COLO829 (cell line): ENCODE results near the gene ATOH8.
"Not testable (repeated sequence)": the region's sequence is repeated elsewhere in the genome, so short reads cannot be mapped to it uniquely, and the experiment has no call there.

Experiments used
- DNase-seq: peaks from one replicate; pipeline ENCODE4 v3.0.0; 2012; ENCODE audit warnings: low spot score

Gene ATOH8, protein sequence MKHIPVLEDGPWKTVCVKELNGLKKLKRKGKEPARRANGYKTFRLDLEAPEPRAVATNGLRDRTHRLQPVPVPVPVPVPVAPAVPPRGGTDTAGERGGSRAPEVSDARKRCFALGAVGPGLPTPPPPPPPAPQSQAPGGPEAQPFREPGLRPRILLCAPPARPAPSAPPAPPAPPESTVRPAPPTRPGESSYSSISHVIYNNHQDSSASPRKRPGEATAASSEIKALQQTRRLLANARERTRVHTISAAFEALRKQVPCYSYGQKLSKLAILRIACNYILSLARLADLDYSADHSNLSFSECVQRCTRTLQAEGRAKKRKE

DNA sequence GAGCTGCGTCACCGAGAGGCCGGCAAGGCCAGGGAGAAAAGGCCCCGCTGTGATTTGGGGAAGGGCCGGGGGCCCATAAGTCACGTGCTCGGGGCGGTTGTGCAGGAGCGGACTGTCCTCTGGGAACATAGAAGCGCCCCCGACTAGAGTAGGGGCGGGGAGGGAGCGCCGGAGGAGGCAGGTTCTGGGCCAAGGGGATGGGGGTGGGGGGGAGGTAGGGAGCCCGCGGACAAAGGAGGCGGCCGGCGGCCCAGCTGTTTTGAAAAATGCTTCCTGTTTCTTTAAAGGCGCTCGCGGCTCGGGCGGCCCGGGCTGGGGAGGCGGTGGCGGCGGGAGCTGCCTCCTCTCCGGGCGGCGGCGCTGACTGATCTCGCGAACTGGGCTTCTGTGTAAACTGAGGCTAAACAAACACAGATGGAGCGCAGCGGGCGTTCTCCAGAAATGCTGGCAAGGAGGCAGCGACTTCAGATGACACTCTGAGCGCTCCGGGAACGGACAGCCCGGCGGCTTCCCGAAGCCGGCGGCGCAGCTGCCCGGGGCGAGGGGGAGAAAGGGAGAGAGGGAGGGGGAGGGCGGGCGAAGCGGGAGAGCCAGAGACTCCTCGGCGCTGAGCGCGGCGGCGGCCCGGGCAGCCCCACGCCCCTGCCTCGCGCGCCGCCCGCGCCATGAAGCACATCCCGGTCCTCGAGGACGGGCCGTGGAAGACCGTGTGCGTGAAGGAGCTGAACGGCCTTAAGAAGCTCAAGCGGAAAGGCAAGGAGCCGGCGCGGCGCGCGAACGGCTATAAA is at the start of gene ATOH8:
ATOH8 (plus strand) TSS at position 467 of the 788 bp plus-strand sequence; CDS start at position 666, 199 bp downstream.
- DNase-seq: no peak

DNA sequence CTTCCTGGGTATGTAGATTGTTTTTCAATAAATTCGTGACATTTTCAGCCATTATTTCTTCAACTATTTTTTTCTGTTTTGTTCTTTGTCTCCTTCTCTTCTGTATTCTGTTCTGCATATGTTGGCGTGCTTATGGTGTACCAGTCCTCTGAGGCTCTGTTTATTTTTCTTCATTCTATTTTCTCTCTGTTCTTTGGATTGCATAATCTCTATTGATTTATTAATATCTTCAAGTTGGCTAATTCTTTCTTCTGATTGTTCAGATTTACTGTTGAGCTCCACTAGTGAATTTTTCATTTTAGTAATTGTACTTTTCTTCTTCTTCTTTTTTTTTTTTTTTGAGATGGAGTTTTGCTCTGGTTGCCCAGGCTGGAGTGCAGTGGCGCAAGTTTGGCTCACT is 49.8 kb upstream of the ATOH8 start:
- DNase-seq: no peak

DNA sequence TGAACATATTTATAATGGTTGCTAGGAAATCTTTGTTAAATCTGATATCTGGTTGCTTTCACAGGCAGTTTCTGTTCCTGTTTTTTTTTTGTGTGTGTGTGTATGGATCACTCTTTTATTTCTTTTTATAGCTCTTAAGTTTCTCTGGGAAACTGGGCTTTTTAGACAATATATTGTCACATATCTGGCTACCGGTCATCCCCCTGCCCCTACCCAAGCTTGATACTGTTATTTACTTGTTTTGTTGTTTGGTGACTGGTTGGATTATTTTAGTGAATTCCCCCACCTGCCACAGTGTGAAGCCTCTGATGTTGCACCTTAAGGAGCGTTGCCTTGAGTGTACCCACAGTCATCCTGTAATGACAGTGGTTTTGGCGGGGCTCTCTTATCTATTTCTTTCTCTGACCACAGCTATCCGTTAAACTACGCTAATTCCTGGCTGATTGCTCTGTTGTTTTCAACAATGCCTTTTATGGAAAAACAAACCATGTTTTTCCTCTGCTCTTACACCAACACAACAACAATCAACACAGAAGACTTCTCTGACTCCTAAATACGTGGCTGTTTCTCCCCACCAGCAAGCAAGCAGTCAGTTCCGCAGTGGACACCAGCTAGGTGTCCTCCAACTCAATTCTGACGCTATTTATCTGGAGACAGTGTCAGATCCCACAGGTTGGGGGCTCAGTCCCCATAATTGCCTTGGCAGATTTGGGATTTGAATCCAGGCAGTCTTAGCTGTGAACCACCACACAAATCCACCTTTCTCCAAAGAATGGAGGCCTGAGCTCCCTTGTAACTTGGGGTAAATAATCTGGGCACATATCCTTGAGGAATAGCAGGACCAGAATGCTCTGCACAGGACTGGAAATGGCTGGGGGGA is 48.8 kb upstream of the ATOH8 start:
- DNase-seq: no peak

DNA sequence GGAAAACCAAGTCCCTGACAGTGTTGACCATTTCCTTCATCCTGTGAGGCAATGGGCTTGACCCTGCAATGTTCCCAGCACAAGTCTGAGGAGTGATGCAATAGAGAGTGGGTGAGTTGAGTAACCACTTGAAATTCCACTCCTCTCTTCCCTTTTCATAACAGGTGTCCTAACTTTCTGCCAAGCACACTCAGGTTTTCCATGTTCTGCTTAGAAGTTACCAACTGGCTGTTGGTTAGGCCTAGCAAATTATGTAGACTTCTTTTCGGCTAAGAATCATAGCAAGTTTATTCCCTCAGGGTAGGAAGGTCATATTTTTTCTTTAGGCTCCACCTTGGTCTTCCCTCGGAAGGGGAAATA is 48.1 kb upstream of the ATOH8 start:
- DNase-seq: no peak

DNA sequence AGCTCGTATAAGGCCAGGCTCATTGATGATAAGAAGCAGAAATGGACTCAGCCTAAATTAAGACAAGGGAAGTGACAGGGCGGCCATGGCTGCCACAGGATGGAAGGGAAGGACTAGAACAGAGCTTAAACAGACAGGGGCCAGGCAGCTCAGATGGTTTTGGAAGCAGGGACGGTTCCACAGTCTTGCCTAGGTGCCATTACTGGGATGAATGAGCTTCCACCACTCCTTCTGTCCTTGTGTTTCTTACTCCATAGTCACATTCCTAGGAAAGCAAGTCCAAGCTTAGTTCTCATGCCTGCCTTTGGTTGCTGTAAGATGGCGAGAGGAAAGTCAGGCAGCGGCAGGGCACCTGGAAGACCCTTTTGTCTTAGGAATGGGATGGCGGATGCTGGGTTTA is 47.7 kb upstream of the ATOH8 start:
- no peak for DNase-seq

DNA sequence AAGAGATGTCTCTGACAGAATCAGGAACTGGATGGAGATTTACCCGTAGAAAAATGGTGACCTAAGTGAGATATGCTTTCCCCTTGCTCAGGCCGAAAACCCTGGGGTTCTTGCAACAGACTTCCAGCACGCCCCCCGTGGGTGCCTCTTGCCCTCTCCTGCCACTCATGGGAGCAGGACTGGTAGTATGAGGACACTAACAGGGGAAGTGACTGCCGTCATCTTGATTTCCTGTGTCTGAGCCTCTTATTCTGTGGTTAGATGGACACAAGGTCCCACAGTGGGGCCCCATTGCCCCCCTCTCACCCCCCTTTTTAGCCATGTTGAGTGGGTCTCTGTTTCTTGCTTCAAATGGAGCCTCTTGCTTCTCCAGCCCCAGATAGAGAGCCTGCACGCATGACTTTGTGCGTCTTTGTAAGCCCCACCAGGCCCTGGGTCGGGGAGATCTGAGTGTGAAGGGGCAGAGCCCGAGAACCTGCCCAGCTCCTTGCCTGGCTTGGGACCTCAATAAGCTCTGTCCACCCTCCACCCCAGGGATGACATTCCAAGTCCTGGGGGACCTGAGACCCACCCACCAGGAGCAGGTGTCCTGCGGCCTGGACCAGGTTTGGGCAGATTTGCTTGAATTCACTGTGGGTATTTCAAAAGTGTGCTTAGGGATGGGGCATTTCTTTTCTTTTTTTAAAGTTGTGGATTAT is 47.0 kb upstream of the ATOH8 start:
- no peak for DNase-seq

DNA sequence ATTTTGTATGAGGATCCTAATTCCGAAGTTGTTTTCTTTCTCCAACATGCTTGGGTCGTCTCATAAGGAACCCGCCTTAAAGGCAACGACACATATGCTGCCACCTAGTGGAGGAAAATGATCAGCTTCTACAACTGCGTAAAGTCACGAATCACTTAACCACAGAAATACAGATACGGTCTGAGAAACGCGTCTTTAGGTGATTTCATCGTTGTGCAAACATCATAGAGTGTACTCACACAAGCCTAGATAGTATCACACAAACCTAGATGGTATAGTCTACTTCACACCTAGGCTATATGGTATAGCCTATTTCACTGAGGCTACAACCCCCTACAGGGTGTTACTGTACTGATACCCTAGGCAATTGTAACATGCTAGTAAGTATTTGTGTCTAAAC is 46.5 kb upstream of the ATOH8 start:
- DNase-seq: peak; percentile 82

DNA sequence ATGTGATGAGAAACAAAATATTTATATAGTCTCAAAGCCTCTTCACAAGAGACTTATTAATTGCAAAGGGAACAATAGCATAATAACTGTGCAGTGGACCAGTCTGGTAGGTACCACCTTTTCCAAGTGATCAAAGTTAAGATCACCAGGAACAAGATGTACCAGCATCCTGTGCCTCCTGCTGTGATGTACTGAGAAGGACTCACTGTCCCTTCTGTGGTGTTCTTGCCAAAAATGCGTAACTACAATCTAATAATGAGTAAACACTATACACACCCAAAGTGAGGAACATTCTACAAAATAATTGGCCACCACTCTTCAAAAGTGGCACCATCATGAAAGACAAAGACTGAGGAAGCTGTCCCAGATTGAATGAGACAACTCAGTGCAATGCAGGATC is 45.1 kb upstream of the ATOH8 start:
- DNase-seq: no peak

DNA sequence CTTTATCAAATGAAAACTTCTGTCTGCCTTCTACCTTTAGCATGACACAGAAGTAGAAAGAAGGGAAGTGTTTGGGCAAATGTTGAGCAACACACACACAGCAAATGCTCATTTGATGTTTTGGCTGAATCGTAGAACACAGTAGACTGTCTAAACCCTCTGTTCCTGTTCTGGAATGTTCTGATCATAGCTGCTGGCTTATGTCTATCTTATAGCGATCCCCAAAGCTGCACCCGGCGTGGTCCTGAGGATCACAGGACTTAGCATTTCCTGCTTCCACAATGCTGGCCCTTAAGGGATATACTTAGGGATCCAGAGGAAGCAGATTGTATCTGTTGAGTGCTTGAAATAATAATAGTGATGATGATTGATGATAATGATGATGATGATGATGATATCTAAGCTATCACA is 44.4 kb upstream of the ATOH8 start:
- no peak for DNase-seq

DNA sequence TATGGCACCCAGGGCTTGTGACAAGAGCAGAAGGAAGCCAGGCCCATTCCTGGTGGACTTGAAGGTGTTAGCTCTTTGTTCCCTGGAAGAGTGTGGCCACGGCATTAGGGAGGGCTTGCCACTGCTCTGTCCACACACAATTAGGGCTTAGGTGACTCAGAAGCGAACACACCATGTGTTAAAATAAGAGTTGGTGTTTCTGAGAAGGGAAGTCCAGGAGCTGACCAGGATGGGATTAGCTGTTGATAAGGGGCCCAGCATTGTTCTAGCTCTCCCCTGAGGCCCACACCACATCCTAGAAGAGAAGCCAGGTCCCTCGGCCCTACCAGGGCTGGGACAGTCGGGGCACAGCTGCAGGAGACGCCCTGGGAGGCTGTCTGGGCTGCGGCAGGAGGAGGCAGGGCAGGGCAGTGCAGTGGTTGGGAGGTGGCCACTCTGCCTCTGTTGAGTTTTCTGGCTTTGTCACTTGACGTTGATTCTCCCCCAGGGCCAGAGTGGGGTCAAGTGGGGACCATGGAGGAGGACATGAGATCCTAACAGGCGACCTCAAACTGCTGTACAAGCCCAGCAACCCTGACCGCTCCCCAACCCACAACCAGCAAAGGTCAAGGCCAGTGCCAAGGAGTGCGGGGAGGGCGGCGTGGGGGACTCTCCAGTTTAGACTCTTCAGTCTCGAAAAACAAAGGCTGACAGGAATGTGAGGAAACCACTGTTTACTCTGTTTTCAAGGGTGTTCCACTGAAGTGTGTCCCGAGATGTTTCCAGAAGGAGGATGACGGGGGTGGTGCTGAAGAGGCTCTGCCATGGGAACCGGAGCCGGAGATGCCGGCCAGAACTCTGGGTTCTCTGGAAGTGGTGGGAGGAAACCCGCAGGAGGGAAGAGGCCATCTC is 42.9 kb upstream of the ATOH8 start:
- DNase-seq: no peak

DNA sequence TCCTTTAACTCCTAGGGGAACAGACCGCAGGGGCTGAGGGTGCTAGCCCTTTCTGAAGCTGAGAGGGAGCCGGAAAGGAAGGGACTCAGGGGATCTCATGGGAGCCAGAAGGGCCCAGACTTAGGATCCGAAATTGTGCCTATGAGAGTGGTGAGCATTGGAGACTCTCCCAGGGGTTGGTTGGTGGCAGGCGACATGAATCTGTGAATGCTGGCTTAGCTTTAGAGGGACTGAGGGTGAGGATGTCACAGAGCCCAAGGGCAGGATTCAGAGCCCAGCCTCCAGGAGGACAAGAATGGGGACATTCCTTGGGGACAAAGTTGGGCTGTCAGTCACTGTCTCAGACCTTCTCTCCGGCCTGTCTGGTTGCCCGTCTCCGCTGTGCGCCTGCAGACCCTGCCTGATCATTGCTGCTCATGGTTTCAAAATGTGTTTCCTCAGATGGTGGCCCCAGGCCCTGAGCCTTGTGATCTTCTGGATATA is 42.2 kb upstream of the ATOH8 start:
- no peak for DNase-seq

DNA sequence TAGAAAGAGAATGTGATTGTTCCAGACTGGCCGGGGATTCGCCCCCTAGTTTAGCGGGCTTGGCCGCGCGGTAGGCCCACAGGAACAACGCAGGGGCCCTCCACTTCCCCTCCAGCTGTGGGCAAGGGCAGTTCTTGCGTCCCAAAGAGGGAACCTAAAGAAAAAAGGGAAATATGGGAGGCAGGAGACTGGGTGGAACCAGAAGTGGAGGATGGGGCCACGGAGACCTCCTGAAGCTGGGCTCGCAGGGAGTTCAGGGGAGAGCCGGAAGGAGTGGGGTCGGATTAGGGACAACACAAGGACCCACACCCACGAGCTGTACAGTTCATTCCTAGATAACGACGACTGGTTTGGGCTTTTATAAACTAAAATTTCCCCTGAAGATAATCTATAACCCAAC is 41.5 kb upstream of the ATOH8 start:
- no peak for DNase-seq

DNA sequence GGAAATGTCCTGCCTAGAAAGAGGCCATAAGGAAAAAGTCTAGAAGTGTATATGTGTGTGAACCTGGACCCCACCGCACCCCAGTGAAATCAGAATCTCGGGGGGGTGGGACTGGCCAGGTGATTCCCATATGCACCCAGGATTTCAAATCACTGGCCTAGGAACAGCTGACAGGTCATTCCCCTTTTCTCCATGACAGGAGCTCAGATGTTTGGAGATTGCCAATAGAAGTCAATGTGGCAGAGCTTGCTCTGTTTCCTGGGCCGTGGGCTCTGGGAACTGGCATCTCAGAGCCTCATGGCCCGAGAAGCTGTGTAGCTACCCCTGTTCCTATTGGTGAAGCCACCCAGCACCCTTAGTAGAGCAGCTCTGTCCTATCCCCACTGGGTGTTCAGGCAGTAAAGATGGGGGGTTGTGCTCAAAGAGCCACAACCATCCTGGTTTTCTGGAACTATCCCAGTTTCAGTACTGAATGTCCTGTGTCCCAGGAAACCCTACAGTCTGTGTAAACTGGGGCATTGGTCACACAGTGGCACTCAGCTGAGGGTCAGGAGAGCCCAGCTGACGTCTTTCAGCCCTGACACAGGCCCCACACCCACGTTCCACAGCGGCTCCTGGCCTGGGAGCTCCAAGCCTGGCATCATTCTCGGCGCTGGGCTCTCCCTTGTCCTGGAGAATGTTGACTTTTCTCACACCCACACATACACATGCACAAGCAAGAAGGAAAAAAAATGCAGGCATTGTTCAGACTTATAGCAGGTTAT is 40.8 kb upstream of the ATOH8 start:
- DNase-seq: no peak

DNA sequence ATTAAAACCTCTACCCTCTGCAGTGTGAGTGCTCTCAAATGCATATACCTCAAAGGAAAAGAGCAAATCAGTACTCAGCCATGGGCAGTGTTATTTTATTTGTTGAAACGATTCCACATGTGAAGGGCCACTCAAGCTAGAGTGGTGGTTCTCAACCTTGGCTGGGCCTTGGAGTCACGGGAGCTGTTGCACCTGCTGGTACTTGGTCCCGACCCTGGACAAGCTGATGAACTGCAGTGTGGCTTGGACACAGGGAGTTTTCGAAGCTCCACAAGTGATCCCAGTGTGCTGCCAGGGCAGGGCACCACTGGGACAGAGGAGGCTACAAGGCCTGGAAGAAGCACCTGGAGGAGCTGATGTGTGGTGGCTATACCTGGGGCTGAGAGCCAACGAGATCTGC is 40.0 kb upstream of the ATOH8 start:
- DNase-seq: no peak

DNA sequence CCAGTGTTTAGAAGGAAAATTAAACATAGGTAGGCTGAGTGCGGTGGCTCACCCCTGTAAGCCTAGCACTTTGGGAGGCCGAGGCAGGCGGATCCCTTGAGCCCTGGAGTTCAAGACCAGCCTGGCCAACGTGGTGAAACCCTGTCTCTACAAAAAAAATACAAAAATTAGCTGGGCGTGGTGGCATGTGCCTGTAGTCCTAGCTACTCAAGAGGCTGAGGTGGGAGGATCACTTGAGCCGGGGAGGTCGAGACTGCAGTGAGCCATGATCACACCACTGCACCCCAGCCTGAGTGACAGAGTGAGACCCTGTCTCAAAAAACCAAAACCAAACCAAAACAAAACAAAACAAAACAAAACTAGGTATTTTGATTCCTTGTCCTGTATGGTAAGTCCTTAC is 39.4 kb upstream of the ATOH8 start:
- DNase-seq: not testable (repeated sequence)

DNA sequence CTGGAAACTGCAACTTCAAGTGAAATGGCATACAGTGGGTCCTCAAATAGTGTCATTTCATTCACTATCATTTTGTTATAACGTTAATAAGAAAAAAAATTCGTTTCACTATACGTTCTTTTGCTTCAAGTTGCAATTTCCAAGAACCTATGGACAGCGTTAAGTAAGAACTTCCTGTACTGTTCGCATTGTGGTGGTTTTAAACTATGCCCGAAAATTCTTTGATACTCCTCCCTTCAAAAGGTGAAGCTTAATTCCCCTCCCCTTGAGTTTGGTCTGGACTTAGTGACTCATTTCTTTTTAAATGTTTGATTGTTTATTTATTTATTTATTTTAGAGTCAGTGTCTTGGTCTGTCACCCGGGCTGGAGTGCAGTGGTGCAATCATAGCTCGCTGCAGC is 39.0 kb upstream of the ATOH8 start:
- no peak for DNase-seq

DNA sequence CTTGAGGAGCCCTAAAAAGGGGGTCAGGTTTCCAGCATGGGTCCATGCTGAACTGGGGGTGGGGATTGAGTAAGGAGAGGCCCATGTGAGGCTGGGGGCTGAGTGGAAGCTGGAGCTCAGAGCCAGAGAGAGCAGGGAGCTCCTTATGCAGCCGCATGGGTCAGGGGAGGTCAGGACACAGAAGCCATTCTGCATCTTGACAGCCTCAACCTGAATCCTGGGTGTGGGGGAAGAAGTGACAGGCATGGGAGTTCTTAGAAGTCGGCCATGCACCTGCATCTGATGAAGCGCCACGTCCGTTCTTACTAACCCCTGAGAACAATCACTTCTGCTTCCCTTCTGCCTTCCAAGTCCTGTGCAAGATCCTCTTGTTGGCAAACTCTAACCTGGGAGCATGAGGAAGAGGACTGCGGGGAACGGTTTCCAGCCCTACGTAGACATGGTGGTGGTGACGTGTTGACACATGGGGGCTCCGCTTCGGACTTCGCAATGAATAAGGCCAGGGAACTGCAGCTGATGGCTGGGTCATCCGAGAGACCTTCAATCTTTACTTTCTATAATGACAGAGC is 37.4 kb upstream of the ATOH8 start:
- DNase-seq: no peak

DNA sequence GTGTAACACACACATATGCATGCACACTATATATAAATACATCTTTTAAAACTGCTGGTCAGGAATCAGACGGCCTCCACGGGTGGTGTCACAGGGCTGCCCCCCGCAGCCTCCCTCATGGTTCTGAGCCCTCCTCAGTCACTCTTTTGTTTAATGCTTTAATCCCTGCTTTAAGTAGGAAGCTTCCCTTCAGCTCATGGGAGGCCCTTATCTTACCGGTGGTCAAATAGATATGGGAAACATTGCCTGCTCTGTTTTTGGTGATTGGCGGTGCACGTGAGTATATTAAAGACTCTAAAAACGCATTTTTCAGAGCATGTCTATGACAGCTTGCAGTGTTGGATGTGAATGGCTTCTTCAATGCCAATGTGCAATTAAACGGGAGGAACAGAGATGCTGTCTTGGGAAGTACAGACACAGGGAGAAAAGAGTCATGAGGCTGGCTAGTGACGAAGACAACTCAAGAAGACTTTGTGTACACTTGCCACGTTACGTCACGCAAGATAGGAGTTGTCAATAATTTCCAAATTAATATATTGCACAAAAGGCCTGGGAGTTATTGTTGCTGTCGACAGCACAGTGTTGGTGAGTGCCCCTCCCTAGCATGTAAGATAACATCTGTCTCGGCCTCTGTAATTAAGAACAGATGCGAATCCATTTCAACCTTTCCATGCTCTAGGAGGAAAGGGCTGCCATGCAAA is 36.3 kb upstream of the ATOH8 start:
- DNase-seq: no peak

DNA sequence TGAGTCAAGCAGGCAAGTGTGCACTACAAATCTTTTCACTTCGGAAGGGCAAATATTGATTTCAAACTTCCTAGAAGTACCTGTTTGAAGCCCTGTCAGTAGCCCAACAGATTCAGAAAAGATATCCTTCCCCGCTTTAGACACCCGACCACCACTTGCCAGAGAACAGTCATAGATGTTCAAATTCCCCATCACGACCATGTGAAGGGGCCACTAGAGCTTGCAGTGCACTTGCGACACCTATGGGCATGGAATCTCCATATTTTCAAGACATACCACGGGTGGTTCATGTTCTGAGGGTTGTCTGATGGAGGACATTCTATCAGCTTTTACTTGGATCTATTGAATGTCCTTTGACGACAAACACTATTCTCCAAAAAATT is 35.8 kb upstream of the ATOH8 start:
- DNase-seq: no peak
